Measurements from ENCODE around the gene SLC16A1.
"Not testable (repeated sequence)": the region's sequence is repeated elsewhere in the genome, so short reads cannot be mapped to it uniquely, and the experiment has no call there.

- TF ChIP-seq CTCF, POLR2A (IDR thresholded peaks at IDR 0.05): not testable (repeated sequence)
These were observed 25.8 kb upstream of the SLC16A1 start for GRCh38 chr1:112981834-112982233.

Measured in thyroid gland (tissue), 4 donors.